Peyer's patch (tissue), 4 donors: ENCODE results near the gene MZT2B.
"Not testable (repeated sequence)": the region's sequence is repeated elsewhere in the genome, so short reads cannot be mapped to it uniquely, and the experiment has no call there.

Experiments
- CTCF ChIP-seq, 6 experiments: fragments of 450-650 bp in 4 of 6; fragments of 200-600 bp in 2 of 6; sonication (generic) in 1 of 6; IDR thresholded peaks; one replicate each; pipeline ENCODE4 v1.5.1; 2017 to 2019; ENCODE audit warnings: antibody characterized with exemption in 6 of 6, mild to moderate bottlenecking in 3 of 6, moderate library complexity in 1 of 6
- POLR2A ChIP-seq, 2 donors: fragments of 450-650 bp; IDR thresholded peaks; one replicate each; pipeline ENCODE4 v1.5.1; 2017; ENCODE audit warnings: antibody characterized with exemption in 2 of 2, mild to moderate bottlenecking in 2 of 2, moderate library complexity in 2 of 2

GRCh38 chr2:130230907-130231306 lies 48.8 kb downstream of the MZT2B start:
- TF ChIP-seq POLR2A, CTCF (IDR thresholded peaks at IDR 0.05): not testable (repeated sequence)
